Non-pigmented ciliary epithelial cell (primary cell): ENCODE results near the gene MYEOV.

Experiments used
- DNase-seq: peaks from one replicate; pipeline ENCODE4 v3.0.0-alpha.2; 2010; ENCODE audit warnings: low read depth

MYEOV gene

GRCh38 chr11:69301455-69302401 is 7.8 kb downstream of the MYEOV start:
- no peak for DNase-seq

GRCh38 chr11:69302447-69303020 is 8.6 kb downstream of the MYEOV start:
- DNase-seq: no peak

GRCh38 chr11:69303427-69303826 is 9.5 kb downstream of the MYEOV start:
- DNase-seq: no peak

DNA sequence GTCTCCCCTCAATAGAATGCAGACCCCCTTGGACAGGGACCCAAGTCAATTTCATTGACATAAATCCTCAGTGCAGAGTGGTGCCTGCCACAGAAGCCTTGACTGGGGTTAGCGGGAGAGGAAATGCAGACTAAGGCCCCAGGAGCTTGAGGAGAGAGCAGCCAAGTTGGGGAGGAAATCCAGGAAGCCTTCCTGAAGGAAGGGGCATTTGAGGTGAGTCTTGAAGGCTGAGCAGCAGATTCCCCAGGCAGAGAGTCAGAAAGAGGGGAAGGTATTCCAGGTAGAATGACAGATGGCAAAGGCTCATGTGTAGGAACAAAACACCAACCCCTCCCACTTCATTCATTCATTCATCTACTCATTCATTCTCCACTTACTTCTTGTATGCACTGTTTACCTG is 10.3 kb downstream of the MYEOV start:
- DNase-seq: no peak

GRCh38 chr11:69304686-69305085 is 10.7 kb downstream of the MYEOV start:
- DNase-seq: no peak

- no peak for DNase-seq
Measured at GRCh38 chr11:69305885-69306540, 12.1 kb downstream of the MYEOV start.

GRCh38 chr11:69306821-69307220 is 12.9 kb downstream of the MYEOV start:
- no peak for DNase-seq

- no peak for DNase-seq
Measured at GRCh38 chr11:69307421-69307820, 13.5 kb downstream of the MYEOV start.

- DNase-seq: no peak
Measured at GRCh38 chr11:69307871-69308431, 14.0 kb downstream of the MYEOV start.

DNA sequence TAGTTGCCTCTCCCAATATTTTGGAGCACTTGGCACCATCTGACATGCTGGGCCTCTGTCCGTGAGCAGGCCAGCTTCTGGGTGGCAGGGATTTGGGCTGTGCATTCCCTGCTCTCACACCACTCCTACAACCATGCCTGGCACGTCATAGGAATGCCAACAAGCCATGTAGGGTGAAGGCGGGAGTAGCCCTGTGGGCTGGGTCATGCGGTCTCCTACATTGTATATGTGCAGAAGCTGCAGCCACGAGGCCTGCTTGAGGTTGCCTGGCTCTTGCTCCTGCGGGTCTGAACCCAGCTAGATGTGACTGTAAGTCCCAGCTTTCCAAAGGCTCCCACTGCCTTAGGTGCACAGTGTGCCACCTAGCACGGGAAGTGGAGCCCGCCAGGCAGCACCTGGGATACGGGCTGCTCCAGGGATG is 14.5 kb downstream of the MYEOV start:
- DNase-seq: no peak

- no peak for DNase-seq
Measured at GRCh38 chr11:69308936-69309615, 15.1 kb downstream of the MYEOV start.

DNA sequence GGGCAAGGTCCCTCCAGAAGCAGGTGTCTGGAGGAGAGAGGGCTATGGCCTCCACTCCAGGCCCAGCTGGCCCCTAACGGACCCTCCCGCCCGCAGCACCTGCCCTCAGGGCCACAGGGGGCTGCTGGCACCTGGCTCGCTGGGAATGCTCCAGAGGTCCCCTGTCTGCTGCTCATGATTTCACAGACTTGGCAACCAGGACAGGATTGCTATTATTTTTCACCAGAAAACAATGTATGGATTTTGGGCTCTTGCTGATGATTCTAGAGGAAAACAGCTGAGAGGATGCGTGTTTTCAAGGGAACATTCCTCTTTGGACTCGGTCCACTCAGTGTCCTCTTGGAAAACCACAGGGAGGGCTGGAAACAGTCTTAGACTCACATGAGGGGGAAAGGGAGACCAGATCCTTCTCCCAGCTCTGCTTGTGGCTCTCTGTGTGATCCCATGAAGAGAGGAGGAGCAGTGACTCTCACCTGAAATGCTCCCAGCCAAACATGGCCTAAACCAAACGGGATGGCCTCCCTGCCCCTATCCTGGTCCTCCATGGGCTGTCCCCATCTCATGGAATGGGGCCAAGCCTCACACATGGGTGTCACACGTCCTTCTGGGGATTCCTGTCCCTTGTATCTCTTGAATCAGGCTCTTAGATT is 15.8 kb downstream of the MYEOV start:
- DNase-seq: no peak

GRCh38 chr11:69310351-69310750 is 16.4 kb downstream of the MYEOV start:
- DNase-seq: no peak

GRCh38 chr11:69310934-69311766 is 17.2 kb downstream of the MYEOV start:
- DNase-seq: no peak

DNA sequence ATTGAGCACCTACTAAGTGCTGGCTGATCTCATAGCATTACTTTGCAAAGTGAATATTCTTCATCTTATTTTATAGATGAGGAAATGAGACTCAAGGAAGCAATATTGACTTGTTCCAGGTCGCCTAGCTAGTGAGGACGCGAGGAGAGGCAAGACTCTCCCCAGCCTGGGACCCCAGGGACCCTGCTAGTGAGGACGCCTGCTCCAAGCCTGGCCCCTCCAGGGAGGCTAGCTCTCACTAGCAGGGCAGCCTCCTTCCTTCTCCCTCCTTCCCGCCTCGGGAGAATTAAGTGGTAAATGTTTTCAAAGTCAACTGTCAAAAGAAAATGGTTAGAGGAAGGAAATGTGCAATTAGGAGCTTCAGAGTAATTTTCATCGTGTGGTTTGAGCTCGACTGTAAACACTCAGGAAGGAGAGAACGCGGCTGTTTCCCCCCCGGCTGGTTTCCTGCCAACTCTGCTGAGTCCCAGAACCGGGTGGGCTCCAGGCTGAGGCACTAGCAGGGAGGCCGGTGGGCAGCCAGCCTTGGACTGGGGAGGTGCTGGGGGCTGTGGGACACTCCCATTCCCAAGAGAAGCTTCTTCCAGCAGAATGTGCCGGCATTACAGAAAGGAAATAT is 17.9 kb downstream of the MYEOV start:
- no peak for DNase-seq

DNA sequence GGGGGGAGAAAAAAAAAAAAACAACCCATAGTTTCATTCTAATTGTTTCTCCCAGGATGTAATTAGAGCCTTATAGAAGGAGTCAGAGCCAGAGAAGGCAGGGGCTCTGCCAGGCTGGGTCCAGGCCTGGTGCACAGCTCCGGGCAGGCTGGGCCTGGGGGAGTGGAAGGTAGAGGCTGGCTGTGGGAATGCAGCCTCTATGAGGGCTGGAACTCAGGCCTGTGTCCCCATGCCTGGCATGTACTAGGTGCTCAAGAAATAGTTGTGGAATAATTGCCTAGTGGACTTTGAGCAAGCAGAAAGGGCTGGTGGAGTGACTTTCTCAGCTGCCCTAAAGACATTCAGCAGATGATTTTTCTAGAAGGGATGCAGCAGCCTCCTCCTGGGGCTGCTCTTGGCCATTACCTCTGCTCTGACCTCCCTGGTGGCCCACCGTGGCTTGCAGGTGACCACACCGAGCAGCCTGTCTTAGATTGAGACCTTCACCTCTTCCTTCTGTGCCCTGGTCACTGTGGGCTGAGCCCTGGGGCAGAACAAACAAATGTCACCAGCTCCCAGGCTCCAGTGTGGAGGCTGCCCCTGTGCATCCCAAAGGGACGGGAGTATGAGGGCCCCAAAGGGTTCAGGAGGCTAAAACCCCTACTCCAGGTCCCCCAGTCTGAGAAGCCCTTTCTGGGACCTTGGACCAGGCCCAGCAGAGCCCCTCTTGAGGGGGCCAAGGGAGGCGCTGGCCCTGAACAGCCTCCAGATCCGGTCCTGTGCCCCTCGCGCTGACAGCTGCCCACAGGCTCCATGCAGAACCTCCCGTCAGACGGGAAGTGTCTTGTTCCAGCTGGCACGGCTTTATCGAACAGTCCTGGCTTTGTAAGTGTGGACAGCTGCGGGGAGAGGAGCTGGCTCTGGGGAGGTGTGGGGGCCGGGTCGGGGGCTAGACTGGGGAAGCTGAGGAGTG is 18.8 kb downstream of the MYEOV start:
- no peak for DNase-seq

DNA sequence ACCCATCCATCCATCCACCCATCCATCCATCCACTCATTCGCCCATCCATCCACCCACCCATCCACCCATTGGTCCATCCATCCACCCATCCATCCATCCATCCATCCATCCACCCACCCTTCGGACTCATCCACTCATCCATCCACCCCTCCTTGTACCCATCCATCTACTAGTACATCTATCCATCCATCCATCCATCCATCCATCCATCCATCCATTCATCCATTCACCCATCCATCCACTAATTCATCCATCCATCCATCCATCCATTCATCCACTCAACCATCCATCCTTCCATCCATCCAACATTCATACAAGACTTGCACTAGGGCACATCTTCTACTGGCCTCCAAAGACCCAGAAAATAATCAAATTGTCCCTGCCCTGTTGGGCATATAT is 20.0 kb downstream of the MYEOV start:
- DNase-seq: no peak

DNA sequence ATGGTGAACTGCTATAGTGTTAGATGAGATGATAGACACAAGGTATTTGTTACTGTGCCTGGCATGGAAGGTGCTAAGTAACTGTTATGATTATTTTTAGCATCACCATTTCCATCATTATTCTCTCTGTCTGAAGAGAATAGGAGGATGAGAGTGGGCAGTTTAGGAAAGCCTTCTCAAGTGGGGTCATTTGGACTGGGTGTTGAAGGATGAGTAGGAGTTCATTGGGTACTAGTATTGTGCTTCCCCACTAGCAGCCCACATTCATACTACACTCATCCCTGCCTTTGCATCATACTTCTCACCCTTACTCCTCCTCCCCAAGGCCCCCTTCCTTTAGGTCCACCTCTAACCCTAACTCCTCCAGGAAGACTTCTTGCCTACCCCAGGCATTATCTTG is 20.6 kb downstream of the MYEOV start:
- DNase-seq: no peak

DNA sequence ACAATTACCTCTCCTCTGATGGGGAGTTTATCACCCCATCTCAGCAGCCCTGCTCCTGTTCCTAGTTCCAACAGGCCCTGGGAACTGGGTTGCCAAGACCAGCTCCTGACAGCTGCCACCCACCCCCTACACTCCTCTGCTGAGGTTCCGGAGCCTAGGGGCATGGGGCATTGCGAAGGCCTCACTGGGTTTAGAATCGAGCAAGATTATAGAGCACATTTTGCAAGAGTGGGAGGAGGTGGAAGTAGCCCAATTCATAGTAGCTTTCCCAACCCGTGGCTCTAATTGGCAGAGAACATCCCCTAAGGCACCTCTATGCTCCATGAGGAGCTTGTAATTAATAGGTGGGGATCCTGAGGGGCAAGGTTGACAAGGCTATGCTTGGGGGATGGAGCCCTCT is 23.0 kb downstream of the MYEOV start:
- no peak for DNase-seq
